Activated CD8-positive, alpha-beta memory T cell treated with anti-CD3 and anti-CD28 coated beads for 36 hours (primary cell): ENCODE measurements around the gene BCL2L1. TPM values are rescaled to one million over a fixed set of nuclear protein-coding genes. Genes with fewer than 3 reads are reported as not detected.

Experiments
- CTCF ChIA-PET: fragments of 350-600 bp; sonication (Branson Sonifier 250); formaldehyde crosslinking; loops from one replicate; lab custom pipeline; 2021; ENCODE audit warnings: antibody characterized with exemption; lab: Charles Lee
- POLR2A ChIA-PET: fragments of 350-600 bp; sonication (Branson Sonifier 250); formaldehyde crosslinking; loops from one replicate; lab custom pipeline; 2021; ENCODE audit warnings: antibody characterized with exemption; lab: Charles Lee
- total RNA-seq, 2 experiments: library from RNA; stranded (reverse); gene quantifications; one replicate each; pipeline ENCODE4 v1.2.3, GENCODE V29; 2021

The BCL2L1 gene
- total RNA-seq, 2 experiments from 2014 or later: 263 to 265 TPM

- ChIA-PET POLR2A (interaction anchor here (1.3 kb wide), 1 partner anchor 16 kb away, joined by 6 read pairs; no protein-coding TSS in a partner anchor), CTCF (interaction anchor here (1.0 to 3.4 kb wide), 4 partner anchors 16 to 105 kb away, joined by 3 to 12 read pairs (median 4); no protein-coding TSS in a partner anchor)
Measured at GRCh38 chr20:31739550-31739977, 16.9 kb upstream of the BCL2L1 start.

- ChIA-PET CTCF (interaction anchor here (1.0 to 3.4 kb wide), 4 partner anchors 15 to 105 kb away, joined by 3 to 12 read pairs (median 4); no protein-coding TSS in a partner anchor), POLR2A (interaction anchor here (0.5 to 1.3 kb wide), 2 partner anchors 15 to 24 kb away, joined by 4 to 6 read pairs; no protein-coding TSS in a partner anchor)
Measured at GRCh38 chr20:31738729-31739549, 16.3 kb upstream of the BCL2L1 start, which contains the start of gene TPX2. Gene TPX2, plus strand, starts transcription at chr20:31739290. Its CDS starts 18,187 bp downstream, at chr20:31757477.

- CTCF ChIA-PET: interaction anchor here (1.0 to 3.7 kb wide), 2 partner anchors 7 to 70 kb away, joined by 3 to 10 read pairs; no protein-coding TSS in a partner anchor
Measured at GRCh38 chr20:31731321-31731717, 8.7 kb upstream of the BCL2L1 start.

GRCh38 chr20:31723319-31724078 lies 831 bp upstream of the BCL2L1 start:
- ChIA-PET POLR2A (interaction anchor here (1.2 to 4.2 kb wide), 7 partner anchors 16 to 111 kb away, joined by 3 to 29 read pairs (median 7); partner anchors contain the start of gene TPX2), CTCF (interaction anchor here (0.6 to 7.8 kb wide), 25 partner anchors 9 to 158 kb away, joined by 3 to 159 read pairs (median 4); partner anchors contain the start of genes ID1 and TPX2)

More at GRCh38 chr20:31731321-31731717, 8.7 kb upstream of the BCL2L1 start:
- POLR2A ChIA-PET: no interaction called here

GRCh38 chr20:31723069-31723318 lies 326 bp upstream of the BCL2L1 start:
- POLR2A ChIA-PET: interaction anchor here (0.9 to 4.2 kb wide), 9 partner anchors 10 to 145 kb away, joined by 3 to 29 read pairs (median 7); partner anchors contain the start of gene TPX2
- CTCF ChIA-PET: interaction anchor here (0.7 to 7.8 kb wide), 16 partner anchors 10 to 158 kb away, joined by 3 to 159 read pairs (median 8); partner anchors contain the start of genes ID1 and TPX2

- ChIA-PET CTCF (interaction anchor here (1.1 to 7.8 kb wide), 5 partner anchors 12 to 88 kb away, joined by 3 to 159 read pairs (median 16); no protein-coding TSS in a partner anchor), POLR2A (interaction anchor here (0.9 to 4.2 kb wide), 4 partner anchors 22 to 61 kb away, joined by 3 to 29 read pairs (median 14); no protein-coding TSS in a partner anchor)
Measured at GRCh38 chr20:31721408-31722256, 1.0 kb downstream of the BCL2L1 start.

- POLR2A ChIA-PET: interaction anchor here (0.5 to 4.2 kb wide), 4 partner anchors 21 to 60 kb away, joined by 7 to 29 read pairs (median 14); no protein-coding TSS in a partner anchor
- CTCF ChIA-PET: interaction anchor here (0.6 to 7.8 kb wide), 7 partner anchors 15 to 87 kb away, joined by 3 to 159 read pairs (median 4); no protein-coding TSS in a partner anchor
Measured at GRCh38 chr20:31720486-31721407, 1.9 kb downstream of the BCL2L1 start.

GRCh38 chr20:31719644-31720485 lies 2.8 kb downstream of the BCL2L1 start:
- ChIA-PET POLR2A (interaction anchor here (0.5 kb wide), 1 partner anchor 45 kb away, joined by 7 read pairs; no protein-coding TSS in a partner anchor), CTCF (interaction anchor here (0.6 to 7.8 kb wide), 6 partner anchors 16 to 86 kb away, joined by 3 to 159 read pairs (median 4); no protein-coding TSS in a partner anchor)

GRCh38 chr20:31718952-31719643 lies 3.6 kb downstream of the BCL2L1 start:
- CTCF ChIA-PET: interaction anchor here (0.6 to 7.8 kb wide), 4 partner anchors 22 to 85 kb away, joined by 3 to 159 read pairs (median 10); no protein-coding TSS in a partner anchor
- POLR2A ChIA-PET: interaction anchor here (0.5 to 0.6 kb wide), 2 partner anchors 28 to 85 kb away, joined by 3 read pairs; no protein-coding TSS in a partner anchor

GRCh38 chr20:31717478-31718201 lies 5.0 kb downstream of the BCL2L1 start:
- ChIA-PET CTCF (interaction anchor here (0.8 to 7.8 kb wide), 4 partner anchors 12 to 56 kb away, joined by 3 to 159 read pairs (median 7); no protein-coding TSS in a partner anchor), POLR2A (interaction anchor here (0.6 to 1.3 kb wide), 2 partner anchors 42 to 145 kb away, joined by 3 to 12 read pairs; no protein-coding TSS in a partner anchor)

- ChIA-PET CTCF (interaction anchor here (0.8 to 7.8 kb wide), 8 partner anchors 11 to 104 kb away, joined by 3 to 159 read pairs (median 5); no protein-coding TSS in a partner anchor), POLR2A (interaction anchor here (0.6 to 1.3 kb wide), 3 partner anchors 42 to 144 kb away, joined by 3 to 12 read pairs (median 3); no protein-coding TSS in a partner anchor)
Measured at GRCh38 chr20:31716818-31717477, 5.7 kb downstream of the BCL2L1 start.

- CTCF ChIA-PET: interaction anchor here (0.9 to 2.3 kb wide), 5 partner anchors 11 to 104 kb away, joined by 3 to 9 read pairs (median 5); no protein-coding TSS in a partner anchor
- POLR2A ChIA-PET: interaction anchor here (0.7 kb wide), 2 partner anchors 40 to 54 kb away, joined by 3 read pairs; no protein-coding TSS in a partner anchor
Measured at GRCh38 chr20:31716351-31716750, 6.3 kb downstream of the BCL2L1 start.

- ChIA-PET POLR2A (interaction anchor here (0.7 kb wide), 1 partner anchor 40 kb away, joined by 3 read pairs; no protein-coding TSS in a partner anchor), CTCF (interaction anchor here (0.9 to 2.3 kb wide), 5 partner anchors 10 to 103 kb away, joined by 3 to 9 read pairs (median 5); no protein-coding TSS in a partner anchor)
Measured at GRCh38 chr20:31715766-31716165, 6.9 kb downstream of the BCL2L1 start.
